Peyer's patch (tissue), 4 donors: ENCODE data around the gene FOXO3B.
"Not testable (repeated sequence)": the region's sequence is repeated elsewhere in the genome, so short reads cannot be mapped to it uniquely, and the experiment has no call there.

Experiments used
- CTCF ChIP-seq, 6 experiments: fragments of 450-650 bp in 4 of 6; fragments of 200-600 bp in 2 of 6; sonication (generic) in 1 of 6; IDR thresholded peaks; one replicate each; pipeline ENCODE4 v1.5.1; 2017 to 2019; ENCODE audit warnings: antibody characterized with exemption in 6 of 6, mild to moderate bottlenecking in 3 of 6, moderate library complexity in 1 of 6
- POLR2A ChIP-seq, 2 donors: fragments of 450-650 bp; IDR thresholded peaks; one replicate each; pipeline ENCODE4 v1.5.1; 2017; ENCODE audit warnings: antibody characterized with exemption in 2 of 2, mild to moderate bottlenecking in 2 of 2, moderate library complexity in 2 of 2

GRCh38 chr17:18676928-18677327 is 5.2 kb downstream of the FOXO3B start:
- TF ChIP-seq CTCF, POLR2A (IDR thresholded peaks at IDR 0.05): not testable (repeated sequence)
